HCT116 (cell line): ENCODE measurements around the gene GPC5. TPM values are rescaled to one million over a fixed set of nuclear protein-coding genes. Genes with fewer than 3 reads are reported as not detected.

Experiments used
- ATAC-seq: fragments of 200-7000 bp; cut with Tn5 transposase; 2 replicates; pipeline ENCODE4 v1.9.1; 2020; ENCODE audit warnings: mild to moderate bottlenecking, moderate library complexity
- BruUV-seq: library from RNA; stranded (reverse); fragments of 400-500 nt; replicated peaks from 2 replicates; lab custom pipeline; 2021; lab: Mats Ljungman, UMichigan
- CTCF ChIA-PET: fragments of 300-600 bp; sonication (Branson Sonifier 250); formaldehyde crosslinking; loops from one replicate; lab custom pipeline; 2021; ENCODE audit warnings: antibody characterized with exemption; lab: Charles Lee
- POLR2A ChIA-PET: fragments of 300-600, 350-600 bp; sonication (Branson Sonifier 250); formaldehyde crosslinking; loops from one replicate; lab custom pipeline; 2021; ENCODE audit warnings: antibody characterized with exemption; lab: Charles Lee
- RAD21 ChIA-PET, 2 experiments: fragments of 300-600 bp; sonication (Branson Sonifier 250); formaldehyde crosslinking; loops; one replicate each; lab custom pipeline; 2023; ENCODE audit warnings: low total read pairs in 2 of 2; ENCODE audit not compliant: uncharacterized antibody in 2 of 2, unreplicated experiment in 2 of 2, low non-redundant PET in 1 of 2; lab: Charles Lee
- DNase-seq: peaks from one replicate; pipeline ENCODE4 v3.0.0-alpha.2; 2010; ENCODE audit warnings: low read depth, low spot score
- H2AFZ ChIP-seq: fragments of 200-600 bp; shearing (Covaris generic), sonication (generic); 2 replicates; pipeline ENCODE4 v1.6.1; 2017; ENCODE audit warnings: low read depth, mixed run types, mixed read lengths, antibody characterized with exemption, low read length; ENCODE audit not compliant: poor library complexity, severe bottlenecking
- H3K27ac ChIP-seq: 2 replicates; pipeline ENCODE4 v1.5.1; 2012; ENCODE audit warnings: low read depth, low read length
- H3K27me3 ChIP-seq: fragments of 200-600 bp; sonication (generic); 2 replicates; pipeline ENCODE4 v1.6.1; 2016; ENCODE audit warnings: mixed run types, low read length, mixed read lengths; ENCODE audit not compliant: insufficient read depth
- H3K36me3 ChIP-seq, 2 experiments: fragments of 200-500 bp in 1 of 2; fragments of 200-600 bp in 1 of 2; sonication (Bioruptor generic) in 1 of 2; sonication (generic) in 1 of 2; 2 replicates each; pipeline versions ENCODE4 v1.5.1 to v1.6.1; 2014 to 2016; ENCODE audit warnings: low read length in 2 of 2, inconsistent platforms in 1 of 2, mixed read lengths in 1 of 2, mixed run types in 1 of 2; ENCODE audit not compliant: insufficient read depth in 2 of 2, control insufficient read depth in 1 of 2
- H3K4me1 ChIP-seq, 2 experiments: fragments of 200-600 bp in 1 of 2; sonication (generic) in 1 of 2; 2 replicates each; pipeline versions ENCODE4 v1.5.1 to v1.6.1; 2012 to 2017; ENCODE audit warnings: low read length in 2 of 2, inconsistent platforms in 1 of 2, mild to moderate bottlenecking in 1 of 2, mixed read lengths in 1 of 2, mixed run types in 1 of 2, moderate library complexity in 1 of 2; ENCODE audit not compliant: insufficient read depth in 2 of 2, control insufficient read depth in 1 of 2
- H3K4me2 ChIP-seq: fragments of 200-600 bp; sonication (generic); 2 replicates; pipeline ENCODE4 v1.6.1; 2017; ENCODE audit warnings: mixed run types, low read length, mixed read lengths
- H3K4me3 ChIP-seq, 2 experiments: fragments of 200-600 bp in 1 of 2; sonication (generic) in 1 of 2; replicated peaks in 1 of 2; 2 replicates each; pipeline ENCODE4 v1.5.1; 2011 to 2016; ENCODE audit warnings: low read length in 2 of 2, control low read depth in 1 of 2, low read depth in 1 of 2, mild to moderate bottlenecking in 1 of 2, mixed read lengths in 1 of 2, mixed run types in 1 of 2
- H3K79me2 ChIP-seq: fragments of 200-600 bp; sonication (generic); 2 replicates; pipeline ENCODE4 v1.6.1; 2017; ENCODE audit warnings: mild to moderate bottlenecking, mixed run types, low read length, moderate library complexity, mixed read lengths; ENCODE audit not compliant: insufficient read depth
- H3K9ac ChIP-seq: fragments of 200-600 bp; sonication (generic); 2 replicates; pipeline ENCODE4 v1.6.1; 2016; ENCODE audit warnings: low read length, mixed read lengths
- H3K9me2 ChIP-seq: fragments of 200-600 bp; sonication (generic), shearing (Covaris generic); 2 replicates; pipeline ENCODE4 v1.6.1; 2017; ENCODE audit warnings: mixed run types, mild to moderate bottlenecking, moderate library complexity; ENCODE audit not compliant: insufficient read depth
- H3K9me3 ChIP-seq, 2 experiments: fragments of 200-500 bp in 1 of 2; fragments of 200-600 bp in 1 of 2; sonication (Bioruptor generic) in 1 of 2; sonication (generic) in 1 of 2; 2 replicates each; pipeline ENCODE4 v1.6.1; 2014 to 2017; ENCODE audit warnings: low read length in 2 of 2, mixed read lengths in 2 of 2, inconsistent platforms in 1 of 2, low read depth in 1 of 2, mild to moderate bottlenecking in 1 of 2, mixed run types in 1 of 2, moderate library complexity in 1 of 2; ENCODE audit not compliant: control insufficient read depth in 1 of 2, insufficient read depth in 1 of 2
- H4K20me1 ChIP-seq: fragments of 200-600 bp; sonication (generic), shearing (Covaris generic); 2 replicates; pipeline ENCODE4 v1.6.1; 2017; ENCODE audit warnings: mixed run types, mild to moderate bottlenecking, moderate library complexity; ENCODE audit not compliant: insufficient read depth
- ATF3 ChIP-seq: IDR thresholded peaks from 2 replicates; pipeline ENCODE4 v1.6.1; 2012
- CBX3 ChIP-seq: IDR thresholded peaks from 2 replicates; pipeline ENCODE4 v1.6.1; 2012; ENCODE audit warnings: low read depth
- CEBPB ChIP-seq: IDR thresholded peaks from 2 replicates; pipeline ENCODE4 v1.6.1; 2012; ENCODE audit warnings: low read depth
- EGR1 ChIP-seq: IDR thresholded peaks from 2 replicates; pipeline ENCODE4 v1.6.1; 2012; ENCODE audit warnings: low read depth
- ELF1 ChIP-seq: IDR thresholded peaks from 2 replicates; pipeline ENCODE4 v1.6.1; 2012; ENCODE audit warnings: low read depth, borderline replicate concordance
- EZH2 ChIP-seq: fragments of 200-600 bp; sonication (generic); IDR thresholded peaks from 2 replicates; pipeline ENCODE4 v1.6.1; 2017; ENCODE audit warnings: antibody characterized with exemption, mixed run types
- EZH2phosphoT487 ChIP-seq: fragments of 200-600 bp; IDR thresholded peaks from 2 replicates; pipeline ENCODE4 v1.6.1; 2018; ENCODE audit warnings: antibody characterized with exemption, borderline replicate concordance
- FOSL1 ChIP-seq: IDR thresholded peaks from 2 replicates; pipeline ENCODE4 v1.6.1; 2012; ENCODE audit warnings: low read depth
- POLR2A ChIP-seq: IDR thresholded peaks from 2 replicates; pipeline ENCODE4 v1.7.0; 2011; ENCODE audit warnings: borderline replicate concordance; ENCODE audit not compliant: insufficient read depth, insufficient read length; ENCODE audit errors: extremely low read depth
- POLR2AphosphoS5 ChIP-seq: IDR thresholded peaks from 2 replicates; pipeline ENCODE4 v1.6.1; 2011; ENCODE audit warnings: mild to moderate bottlenecking, low read depth, low read length, moderate library complexity
- SIN3A ChIP-seq: IDR thresholded peaks from 2 replicates; pipeline ENCODE4 v1.6.1; 2012; ENCODE audit warnings: low read depth
- SRF ChIP-seq: IDR thresholded peaks from 2 replicates; pipeline ENCODE4 v1.6.1; 2012; ENCODE audit warnings: low read depth
- TCF7L2 ChIP-seq: IDR thresholded peaks from 2 replicates; pipeline ENCODE4 v1.7.0; 2011; ENCODE audit warnings: borderline replicate concordance, inconsistent platforms; ENCODE audit not compliant: insufficient read depth, insufficient read length; ENCODE audit errors: extremely low read depth
- YY1 ChIP-seq: IDR thresholded peaks from 2 replicates; pipeline ENCODE4 v1.6.1; 2011; ENCODE audit warnings: low read length, low read depth, moderate library complexity, mild to moderate bottlenecking; ENCODE audit not compliant: insufficient replicate concordance; ENCODE audit errors: extremely low read depth
- ZNF274 ChIP-seq: fragments of 200-500 bp; sonication (Bioruptor generic); IDR thresholded peaks from 2 replicates; pipeline ENCODE4 v1.6.1; 2014; ENCODE audit warnings: mild to moderate bottlenecking, low read depth, low read length, inconsistent platforms
- intact Hi-C: fragments of 100-400 bp; cut with micrococcal nuclease; formaldehyde crosslinking; loops from 2 replicates; pipeline ENCODE4 v1.10.0; 2022
- total RNA-seq: library from RNA; stranded (reverse); gene quantifications from one replicate; pipeline ENCODE4 v1.2.1, GENCODE V29; 2021; ENCODE audit not compliant: unreplicated experiment
- TF ChIP-seq, protein P1 (sequence below): IDR thresholded peaks from 2 replicates; pipeline ENCODE4 v1.6.1; 2012; ENCODE audit warnings: low read depth
- TF ChIP-seq, protein P2 (sequence below): IDR thresholded peaks from 2 replicates; pipeline ENCODE4 v1.6.1; 2011; ENCODE audit warnings: mild to moderate bottlenecking, low read length, moderate library complexity; ENCODE audit not compliant: insufficient replicate concordance; ENCODE audit errors: extremely low read depth

The GPC5 gene
- total RNA-seq, 1 experiment from 2014 or later = not detected

DNA sequence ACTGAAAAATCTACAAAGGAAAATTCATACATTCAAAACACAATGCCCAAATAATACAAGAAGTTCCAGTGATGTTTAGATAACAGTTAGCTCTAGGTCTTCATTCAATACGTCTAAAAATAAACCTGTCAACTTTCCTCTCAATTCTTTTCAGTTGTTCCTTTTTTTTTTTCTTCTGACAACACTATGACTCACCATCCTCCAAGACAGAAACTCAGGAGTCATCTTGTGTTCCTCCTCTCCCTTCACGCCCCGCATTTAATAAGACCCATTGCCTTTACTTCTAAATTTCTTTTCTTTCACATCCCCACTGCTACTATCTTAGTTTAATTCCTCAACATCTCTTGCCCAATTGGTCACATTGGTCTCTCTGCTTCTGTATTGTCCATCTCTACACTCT, 759.9 kb downstream of the GPC5 start:
- ChIA-PET RAD21 (no interaction called here), POLR2A (no interaction called here), CTCF (no interaction called here)
- TF ChIP-seq ZNF274 (no peak), POLR2AphosphoS5 (no peak), CBX3 (no peak), YY1 (no peak), FOSL1 (no peak), EZH2phosphoT487 (no peak), EGR1 (no peak), POLR2A (no peak), TCF7L2 (no peak), EZH2 (no peak), SIN3A (no peak), CEBPB (no peak), SRF (no peak), ATF3 (no peak), ELF1 (no peak)
- TF ChIP-seq, protein P1, sequence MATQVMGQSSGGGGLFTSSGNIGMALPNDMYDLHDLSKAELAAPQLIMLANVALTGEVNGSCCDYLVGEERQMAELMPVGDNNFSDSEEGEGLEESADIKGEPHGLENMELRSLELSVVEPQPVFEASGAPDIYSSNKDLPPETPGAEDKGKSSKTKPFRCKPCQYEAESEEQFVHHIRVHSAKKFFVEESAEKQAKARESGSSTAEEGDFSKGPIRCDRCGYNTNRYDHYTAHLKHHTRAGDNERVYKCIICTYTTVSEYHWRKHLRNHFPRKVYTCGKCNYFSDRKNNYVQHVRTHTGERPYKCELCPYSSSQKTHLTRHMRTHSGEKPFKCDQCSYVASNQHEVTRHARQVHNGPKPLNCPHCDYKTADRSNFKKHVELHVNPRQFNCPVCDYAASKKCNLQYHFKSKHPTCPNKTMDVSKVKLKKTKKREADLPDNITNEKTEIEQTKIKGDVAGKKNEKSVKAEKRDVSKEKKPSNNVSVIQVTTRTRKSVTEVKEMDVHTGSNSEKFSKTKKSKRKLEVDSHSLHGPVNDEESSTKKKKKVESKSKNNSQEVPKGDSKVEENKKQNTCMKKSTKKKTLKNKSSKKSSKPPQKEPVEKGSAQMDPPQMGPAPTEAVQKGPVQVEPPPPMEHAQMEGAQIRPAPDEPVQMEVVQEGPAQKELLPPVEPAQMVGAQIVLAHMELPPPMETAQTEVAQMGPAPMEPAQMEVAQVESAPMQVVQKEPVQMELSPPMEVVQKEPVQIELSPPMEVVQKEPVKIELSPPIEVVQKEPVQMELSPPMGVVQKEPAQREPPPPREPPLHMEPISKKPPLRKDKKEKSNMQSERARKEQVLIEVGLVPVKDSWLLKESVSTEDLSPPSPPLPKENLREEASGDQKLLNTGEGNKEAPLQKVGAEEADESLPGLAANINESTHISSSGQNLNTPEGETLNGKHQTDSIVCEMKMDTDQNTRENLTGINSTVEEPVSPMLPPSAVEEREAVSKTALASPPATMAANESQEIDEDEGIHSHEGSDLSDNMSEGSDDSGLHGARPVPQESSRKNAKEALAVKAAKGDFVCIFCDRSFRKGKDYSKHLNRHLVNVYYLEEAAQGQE = no peak
- TF ChIP-seq, protein P2, sequence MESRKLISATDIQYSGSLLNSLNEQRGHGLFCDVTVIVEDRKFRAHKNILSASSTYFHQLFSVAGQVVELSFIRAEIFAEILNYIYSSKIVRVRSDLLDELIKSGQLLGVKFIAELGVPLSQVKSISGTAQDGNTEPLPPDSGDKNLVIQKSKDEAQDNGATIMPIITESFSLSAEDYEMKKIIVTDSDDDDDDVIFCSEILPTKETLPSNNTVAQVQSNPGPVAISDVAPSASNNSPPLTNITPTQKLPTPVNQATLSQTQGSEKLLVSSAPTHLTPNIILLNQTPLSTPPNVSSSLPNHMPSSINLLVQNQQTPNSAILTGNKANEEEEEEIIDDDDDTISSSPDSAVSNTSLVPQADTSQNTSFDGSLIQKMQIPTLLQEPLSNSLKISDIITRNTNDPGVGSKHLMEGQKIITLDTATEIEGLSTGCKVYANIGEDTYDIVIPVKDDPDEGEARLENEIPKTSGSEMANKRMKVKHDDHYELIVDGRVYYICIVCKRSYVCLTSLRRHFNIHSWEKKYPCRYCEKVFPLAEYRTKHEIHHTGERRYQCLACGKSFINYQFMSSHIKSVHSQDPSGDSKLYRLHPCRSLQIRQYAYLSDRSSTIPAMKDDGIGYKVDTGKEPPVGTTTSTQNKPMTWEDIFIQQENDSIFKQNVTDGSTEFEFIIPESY = no peak
- no peaks in the 10 kb centered on the region for H3K9me2 ChIP-seq
- no peaks in the 10 kb centered on the region for H3K4me1 ChIP-seq
- H3K27me3 ChIP-seq = no peaks in the 10 kb centered on the region
- H3K4me2 ChIP-seq = no peak overlapping the region
- H3K9me3 ChIP-seq = peaks cover 5 to 32% of the 10 kb centered on the region in 2 experiments; a peak in 3 of 4 replicates
- H3K27ac ChIP-seq = no peak overlapping the region
- ATAC-seq (no peak), DNase-seq (no peak)
- H3K4me3 ChIP-seq = no peak overlapping the region
- intact Hi-C loops = no loop called here
- no peak overlapping the region for H2AFZ ChIP-seq
- no TSS peak for BruUV-seq
- no peaks in the 10 kb centered on the region for H4K20me1 ChIP-seq
- H3K79me2 ChIP-seq = no peaks in the 10 kb centered on the region
- H3K9ac ChIP-seq = no peak overlapping the region
- no peaks in the 10 kb centered on the region for H3K36me3 ChIP-seq
